ENCODE measurements around the gene AFMID.
"Not testable (repeated sequence)": the region's sequence is repeated elsewhere in the genome, so short reads cannot be mapped to it uniquely, and the experiment has no call there.

Gene AFMID

DNA sequence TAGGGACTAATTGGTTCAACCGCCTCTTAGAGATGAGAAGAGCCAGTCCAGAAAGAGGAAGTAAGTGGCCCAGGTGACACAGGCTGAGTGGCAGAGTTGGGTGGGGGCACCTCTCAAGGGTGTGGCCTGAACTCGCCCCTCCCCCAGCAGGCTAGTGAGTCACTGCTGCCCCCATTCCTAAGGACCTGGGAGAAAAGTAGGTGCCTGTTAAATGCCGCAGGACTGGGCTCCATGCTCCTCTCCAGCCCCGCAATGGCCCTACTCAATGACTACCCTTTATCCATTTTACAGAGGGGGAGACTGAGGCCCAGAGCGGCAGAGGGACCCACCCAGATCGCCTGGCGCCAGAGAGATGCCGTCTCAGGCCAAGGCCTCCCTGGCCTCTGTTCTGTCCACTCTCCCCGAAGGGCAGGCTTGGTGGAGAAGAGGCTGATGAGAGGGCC, 52.3 kb downstream of the AFMID start:
- DNase-seq, result no peak

DNA sequence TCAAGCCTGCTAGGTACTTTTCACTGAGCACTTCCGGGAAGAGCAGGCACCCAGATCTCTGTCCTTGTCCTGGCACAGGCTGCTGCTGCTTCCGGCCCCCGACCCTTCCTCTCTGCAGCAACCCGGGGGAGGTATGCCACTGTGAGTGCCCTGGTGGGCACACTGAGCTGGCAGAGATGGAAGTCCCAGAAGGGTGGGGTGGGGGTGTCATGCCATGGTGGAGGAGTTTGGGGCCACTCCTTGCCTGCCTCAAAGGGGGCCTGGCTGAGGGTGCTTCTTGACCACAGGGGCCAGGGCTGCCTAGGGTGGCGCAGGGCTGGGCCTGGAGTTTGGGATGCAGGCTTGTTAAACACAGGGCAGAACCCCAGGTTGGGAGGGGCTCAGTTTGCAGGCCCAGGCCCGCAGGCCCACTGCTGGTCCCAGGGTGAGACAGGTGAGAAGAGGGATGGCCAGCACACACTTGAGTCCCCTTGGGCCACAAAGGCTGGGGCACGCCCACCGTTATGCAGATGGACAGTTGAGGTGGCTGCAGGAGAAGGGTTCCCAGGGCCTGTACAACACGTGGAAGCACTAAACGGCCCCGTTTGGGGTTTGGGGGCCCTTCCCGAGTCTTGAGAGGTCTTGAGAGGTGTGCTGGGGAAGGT, 53.0 kb downstream of the AFMID start:
- no peak for DNase-seq

DNA sequence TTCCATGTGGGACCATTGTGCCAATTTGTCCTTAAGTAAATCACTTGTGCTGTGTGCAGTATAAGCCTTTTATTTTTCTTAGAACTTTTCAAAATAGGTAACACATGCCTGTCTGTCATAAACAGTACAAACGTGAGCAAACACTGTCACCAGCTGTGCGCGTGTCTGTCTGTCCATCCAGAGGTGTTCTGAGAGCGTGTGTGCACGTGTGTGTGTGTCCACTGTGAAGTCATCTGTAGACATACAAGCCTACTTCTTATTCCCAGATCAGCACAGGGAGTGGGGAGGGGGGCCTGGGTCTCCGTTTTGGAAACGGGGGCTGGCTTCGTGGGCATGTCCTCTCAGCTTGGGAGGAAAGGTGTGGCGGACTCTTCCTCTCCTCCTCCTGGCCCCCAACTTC, 53.7 kb downstream of the AFMID start:
- DNase-seq, result no peak

DNA sequence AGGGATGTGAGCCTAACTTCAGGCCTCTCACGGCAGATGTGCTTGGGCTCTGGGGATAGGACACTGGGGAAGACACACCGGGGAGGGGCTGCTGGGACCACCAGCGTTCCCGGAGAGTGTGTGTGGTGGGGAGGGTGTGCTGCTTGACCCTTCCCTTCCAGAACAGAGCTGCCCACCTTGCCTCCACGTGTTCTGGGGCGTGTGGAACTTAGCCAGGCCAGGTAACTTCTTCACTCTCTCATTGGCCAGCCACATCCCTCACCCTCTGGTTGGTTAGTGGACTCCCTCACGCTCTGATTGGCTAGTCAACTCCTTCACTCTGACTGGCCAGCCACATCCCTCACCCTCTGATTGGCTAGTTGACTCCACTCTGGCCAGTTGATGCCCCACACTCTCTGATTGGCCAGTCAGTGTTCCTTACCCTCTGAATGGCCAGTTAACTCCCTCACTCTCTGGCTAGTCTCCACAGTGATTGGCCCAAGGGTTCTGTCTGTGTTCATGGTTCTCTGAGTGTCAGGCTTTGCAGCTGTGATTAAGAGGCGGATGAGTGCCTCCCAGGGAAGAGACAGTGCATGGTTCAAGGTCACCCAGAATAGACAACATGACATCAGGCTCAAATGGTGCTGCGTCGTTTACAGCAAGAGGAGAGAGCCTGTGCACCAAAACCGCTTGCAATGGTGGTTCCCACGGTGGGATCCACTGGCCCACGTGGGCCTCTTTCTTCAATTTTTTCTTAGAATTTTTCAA, 54.3 kb downstream of the AFMID start:
- no peak for DNase-seq

DNA sequence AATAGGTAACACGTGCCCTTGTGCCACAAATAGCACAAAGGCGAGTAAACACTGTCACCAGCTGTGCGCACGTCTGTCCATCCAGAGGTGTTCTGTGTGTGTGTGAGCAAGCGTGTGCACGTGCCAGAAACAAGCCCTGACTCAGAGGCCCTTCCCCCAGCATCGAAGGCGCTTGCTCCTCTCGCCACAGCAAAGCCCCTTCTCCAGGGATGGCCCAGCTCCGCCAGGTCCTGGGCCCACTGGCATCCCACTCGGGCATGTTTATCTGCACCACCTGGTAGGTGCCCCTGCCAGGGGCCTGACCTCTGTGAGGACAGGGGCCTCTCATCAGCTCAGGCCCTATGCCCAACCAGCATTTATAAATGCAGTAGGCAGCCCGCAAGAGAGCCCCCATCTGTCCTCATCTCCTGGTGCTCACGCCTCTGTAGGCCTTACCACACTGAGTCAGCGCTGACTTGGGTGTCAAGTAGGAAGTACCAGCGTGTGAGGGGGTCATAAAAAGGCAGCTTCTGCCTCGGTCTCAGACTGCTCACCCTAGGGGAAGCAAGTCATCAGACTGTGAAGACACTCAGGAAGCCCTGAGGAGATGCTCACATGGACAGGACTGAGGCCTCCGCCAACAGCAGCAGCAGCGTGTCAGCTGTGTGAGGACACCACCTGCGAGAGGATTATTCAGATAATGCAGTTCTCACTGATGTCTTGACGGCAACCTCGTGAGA, 55.0 kb downstream of the AFMID start:
- DNase-seq, result no peak

DNA sequence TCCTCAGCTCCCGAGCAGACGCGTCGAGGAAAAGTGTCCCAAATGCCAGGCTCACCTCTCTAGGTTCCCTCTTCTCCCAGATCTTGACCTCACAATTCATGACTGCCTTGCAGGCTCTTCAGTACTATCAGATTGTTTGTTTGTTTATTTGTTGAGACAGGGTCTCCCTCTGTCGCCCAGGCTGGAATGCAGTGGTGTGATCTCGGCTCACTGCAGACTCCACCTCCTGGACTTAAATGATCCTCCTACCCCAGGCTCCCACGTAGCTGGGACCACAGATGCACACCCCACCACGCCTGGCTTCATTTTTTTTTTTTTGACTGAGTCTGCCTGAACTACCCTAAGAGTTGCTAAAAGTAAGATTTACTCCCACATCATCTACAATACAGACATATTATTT, 60.1 kb downstream of the AFMID start:
- DNase-seq, result no peak

DNA sequence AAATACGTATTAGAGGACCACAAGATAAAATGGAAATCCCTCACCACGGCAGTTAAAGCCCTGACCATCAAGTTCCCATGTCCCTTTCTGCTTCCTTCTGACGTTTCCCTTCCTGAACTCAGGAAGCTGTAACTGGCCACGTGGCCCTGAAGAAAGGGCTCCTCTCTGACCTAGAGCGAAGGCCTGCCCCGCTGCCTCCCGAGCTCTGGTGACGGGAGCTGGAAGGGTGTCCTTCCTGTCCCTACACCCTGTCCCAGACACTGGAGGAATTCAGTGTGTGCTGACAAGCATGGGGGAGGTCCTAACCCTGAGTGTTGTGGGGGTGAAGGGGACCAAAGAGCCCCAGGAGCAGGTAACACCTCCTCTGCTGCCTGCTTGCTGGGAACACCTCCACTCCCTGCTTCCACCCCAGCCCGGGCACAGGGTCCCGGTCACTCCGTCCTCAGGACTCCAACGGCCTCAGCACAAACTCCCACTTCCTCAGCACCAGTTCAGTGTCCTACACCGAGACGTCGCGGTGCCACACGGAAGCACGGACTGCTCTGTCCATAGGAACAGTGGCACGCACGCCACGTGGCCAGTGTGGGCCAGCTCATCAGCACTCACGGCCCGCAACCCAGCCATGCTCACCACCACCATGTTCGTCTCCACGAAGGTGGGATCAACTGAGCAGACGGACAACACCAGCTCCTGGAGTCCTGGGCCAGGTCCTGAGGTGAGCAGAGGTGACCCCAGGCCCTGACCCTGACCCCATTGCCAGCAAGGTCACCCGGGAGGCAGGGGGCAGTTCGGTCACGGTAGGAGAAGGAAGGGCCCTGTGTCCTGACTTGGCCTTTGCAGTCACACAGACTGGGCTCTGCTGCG, 61.1 kb downstream of the AFMID start:
- no peak for DNase-seq

DNA sequence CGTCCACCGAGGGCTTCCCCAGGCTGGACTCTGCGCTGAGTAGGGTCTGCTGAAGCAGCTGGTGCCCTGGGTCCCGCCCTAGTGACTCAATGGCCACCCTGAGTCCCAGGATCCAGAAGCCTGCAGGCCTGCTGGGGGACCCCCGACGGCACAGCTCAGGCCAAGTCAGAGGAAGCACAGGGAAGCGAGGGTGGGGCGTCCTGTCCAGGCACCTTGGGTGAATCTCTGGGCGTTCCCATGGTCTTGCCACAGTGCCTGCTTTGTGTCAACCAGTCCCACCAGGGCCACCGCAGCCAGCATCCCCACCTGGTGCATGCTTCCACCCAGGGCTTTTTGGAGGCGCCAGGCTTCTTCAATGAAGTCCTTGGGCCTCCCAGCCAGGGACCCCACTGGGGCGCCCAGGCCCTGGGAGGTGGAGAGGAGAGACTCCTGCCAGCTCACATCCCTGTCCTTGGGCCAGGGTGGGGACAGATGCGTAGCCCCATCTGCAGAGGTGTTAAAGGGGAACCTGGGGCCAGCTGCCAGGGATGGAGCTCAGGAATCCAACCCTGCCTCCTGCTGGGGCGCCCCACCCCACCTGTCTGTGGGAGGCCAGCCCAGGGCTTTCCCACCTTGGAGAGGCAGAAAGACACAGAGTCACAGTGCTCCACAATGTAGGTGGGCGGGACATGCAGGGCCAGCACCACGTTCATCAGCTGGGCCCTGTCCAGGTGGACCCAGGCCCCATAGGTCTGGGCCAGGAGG, 62.1 kb downstream of the AFMID start:
- DNase-seq, result no peak

DNA sequence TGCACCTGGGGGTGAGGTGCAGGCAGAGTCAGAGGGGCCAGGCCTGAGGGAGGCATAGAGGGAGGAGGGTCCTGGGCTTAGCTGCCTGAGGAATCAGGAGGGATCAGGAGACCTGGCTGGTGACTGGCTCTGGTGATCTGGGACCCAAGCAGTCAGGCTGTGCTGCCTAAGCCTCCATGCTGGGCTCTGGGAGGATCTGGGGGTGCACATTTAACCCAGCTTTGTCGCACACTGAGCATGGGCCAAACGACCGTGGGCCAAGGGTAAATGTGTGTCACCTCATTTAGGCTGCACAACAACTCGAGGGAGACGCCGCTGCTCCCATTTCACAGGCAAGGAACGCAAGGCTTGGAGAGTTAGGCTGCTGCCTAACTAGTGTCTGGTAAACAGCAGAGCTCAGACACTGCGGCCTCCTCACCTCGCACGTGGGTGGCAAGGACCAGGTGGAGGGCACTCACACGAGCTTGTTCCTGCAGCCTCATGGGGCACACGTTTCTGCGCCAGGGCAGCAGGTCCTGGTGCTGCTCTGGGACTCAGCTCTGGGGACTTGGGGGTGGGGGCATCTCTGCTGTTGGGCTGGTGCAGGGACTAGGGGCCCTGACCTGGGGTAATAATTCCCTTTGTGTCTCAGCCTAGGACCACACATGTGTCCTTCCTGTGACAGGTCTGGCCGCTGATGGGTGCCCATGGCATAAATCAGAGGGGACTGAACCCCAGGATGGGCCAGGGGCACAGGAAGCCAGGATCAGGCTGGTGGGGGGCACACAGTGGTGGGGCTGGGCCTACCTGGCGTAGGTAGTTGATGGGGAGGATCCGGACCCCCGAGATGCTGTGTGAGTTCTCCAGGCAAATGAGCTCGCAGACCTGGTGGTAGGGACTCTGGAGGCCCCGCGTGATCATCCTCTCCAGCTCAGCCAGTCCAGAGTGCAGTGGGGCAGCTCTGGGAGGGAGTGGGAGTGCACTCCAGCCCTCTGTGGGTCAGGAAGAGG, 63.0 kb downstream of the AFMID start:
- no peak for DNase-seq

DNA sequence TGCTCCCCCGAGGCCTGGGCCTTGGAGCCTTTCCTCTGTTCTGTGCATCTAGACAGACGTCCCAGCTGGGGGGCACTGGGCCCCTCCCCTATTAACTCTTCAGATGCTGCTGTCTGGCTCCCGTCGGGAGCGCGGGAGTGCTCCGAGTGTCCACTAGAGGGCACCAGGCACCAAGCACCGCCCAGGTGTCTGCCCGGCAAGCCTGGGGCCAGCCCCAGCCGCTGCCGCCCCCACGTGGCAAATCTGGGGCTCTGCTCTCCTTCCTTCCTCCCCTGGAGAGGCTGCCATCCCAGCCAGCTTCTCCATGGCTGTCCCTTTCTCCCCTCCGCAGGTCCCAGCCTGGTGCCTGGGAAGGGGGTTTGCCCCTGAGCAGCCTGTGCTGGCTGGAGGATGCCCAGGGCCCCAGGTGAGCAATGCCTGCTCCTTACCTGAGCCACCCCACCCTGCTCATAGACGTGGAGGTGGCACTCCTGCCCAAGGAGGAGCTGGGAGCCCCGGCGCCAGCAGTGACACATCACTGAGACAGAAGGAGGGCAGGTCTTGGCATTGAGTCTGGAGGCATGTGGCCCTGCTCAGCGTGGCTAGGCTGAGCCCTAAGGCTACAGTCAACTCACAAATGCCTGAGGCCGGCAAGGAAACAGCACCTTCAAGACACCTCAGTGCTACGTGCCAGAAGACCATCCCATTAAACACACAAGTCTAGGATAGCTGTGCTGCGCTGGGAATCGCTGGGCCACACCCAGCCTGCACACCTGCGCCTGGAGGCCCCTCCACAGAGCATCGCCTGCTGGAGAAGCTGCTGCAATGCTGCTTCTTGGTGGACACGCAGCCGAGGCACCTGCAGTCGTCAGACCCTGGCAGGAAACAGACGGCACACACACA, 64.0 kb downstream of the AFMID start:
- peak; percentile 79 to 82 for DNase-seq

DNA sequence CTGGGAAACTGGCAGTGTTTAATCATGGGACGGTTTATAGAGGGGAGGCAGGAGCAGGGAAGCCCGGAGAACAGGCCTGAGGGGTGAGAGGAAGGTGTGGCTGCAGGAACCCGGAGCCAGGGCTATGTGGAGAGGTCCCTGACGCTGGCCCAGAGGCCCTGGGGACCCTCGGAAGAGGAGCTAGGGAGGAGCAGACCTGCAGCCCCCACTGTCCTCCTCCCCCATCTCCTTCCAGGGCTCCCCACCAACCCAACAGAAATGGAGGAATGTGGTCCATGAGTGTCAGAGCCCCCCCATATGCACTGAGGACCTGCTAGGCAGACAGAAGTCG, 64.6 kb downstream of the AFMID start:
- no peak for DNase-seq

DNA sequence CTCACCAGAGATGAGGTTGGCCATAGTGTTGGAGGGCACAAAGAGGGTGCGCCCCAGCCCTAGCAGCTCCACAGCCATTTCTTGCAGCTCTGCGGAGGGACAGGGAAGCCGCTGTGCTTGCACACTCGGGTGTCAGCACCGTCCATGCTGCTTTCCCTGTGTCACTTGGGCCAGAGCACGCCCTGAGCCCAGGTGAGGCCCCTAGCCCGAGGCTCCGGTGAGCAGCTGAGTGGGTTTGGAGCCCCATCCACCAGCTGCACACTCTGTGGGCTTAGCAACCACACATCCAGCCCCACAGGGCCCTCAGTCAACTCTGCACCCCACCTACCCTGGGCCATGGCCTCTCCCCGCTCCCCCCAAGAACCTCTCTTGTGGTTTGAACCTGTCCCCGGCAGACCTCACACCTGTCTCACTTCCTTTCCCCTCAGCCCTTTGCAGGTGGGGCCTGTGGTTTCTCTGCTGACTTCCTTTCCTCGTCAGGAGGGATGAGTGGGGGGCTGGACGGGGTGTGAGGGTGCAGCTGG, 65.0 kb downstream of the AFMID start:
- DNase-seq, result peak in 1 of 2 experiments; percentile 59

DNA sequence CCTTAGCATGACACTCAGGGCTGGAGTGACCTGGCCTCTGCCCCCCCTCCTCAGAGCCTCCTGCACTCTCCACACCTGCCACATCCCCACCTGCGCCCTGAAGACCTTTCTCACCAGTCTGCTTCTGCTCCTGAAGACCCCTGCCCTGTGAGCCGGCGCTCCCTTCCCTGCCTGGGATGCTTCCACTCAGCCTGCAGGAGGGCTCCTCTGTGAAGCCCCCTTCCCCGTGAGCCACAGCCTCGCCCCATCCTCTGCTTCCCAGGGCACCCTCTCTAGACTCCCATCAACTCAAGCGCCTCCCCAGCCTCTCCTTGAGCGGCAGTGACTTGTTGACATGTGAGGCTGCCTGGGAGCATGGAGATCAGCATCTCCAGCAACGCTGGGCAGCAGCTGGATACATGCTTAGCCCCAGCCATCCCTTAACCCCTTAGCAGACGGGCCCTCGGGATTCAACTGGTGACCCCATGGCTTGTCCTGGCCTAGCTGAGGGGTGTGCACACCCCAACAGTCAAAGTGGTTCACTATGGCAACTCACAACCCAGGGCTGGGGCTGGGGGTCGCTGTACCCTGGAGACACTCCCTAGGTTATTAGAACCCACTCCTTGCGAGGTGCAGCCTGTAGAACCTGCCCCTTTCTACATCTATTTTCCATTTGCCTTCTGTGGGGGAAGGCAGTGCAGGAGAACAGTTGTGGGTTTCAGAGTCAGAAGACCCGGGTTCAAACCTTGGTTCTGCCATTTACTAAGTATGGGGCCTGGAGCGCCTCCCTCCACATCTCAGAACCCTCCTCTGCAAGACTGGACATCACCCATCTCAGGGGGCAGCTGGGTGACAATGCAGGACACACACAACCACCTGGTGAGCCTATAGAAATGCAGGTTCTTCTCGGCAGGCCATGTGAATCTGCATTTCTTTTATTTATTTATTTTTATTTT, 65.8 kb downstream of the AFMID start:
- DNase-seq, result no peak

DNA sequence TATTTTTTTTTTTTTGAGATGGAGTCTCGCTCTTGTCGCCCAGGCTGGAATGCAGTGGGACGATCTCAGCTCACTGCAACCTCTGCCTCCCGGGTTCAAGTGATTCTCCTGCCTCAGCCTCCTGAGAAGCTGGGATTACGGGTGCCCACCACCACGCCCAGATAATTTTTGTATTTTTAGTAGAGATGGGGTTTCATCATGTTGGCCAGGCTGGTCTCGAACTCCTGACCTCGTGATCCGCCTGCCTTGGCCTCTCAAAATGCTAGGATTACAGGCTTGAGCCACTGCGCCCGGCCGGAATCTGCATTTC, 66.4 kb downstream of the AFMID start:
- DNase-seq, result not testable (repeated sequence)

DNA sequence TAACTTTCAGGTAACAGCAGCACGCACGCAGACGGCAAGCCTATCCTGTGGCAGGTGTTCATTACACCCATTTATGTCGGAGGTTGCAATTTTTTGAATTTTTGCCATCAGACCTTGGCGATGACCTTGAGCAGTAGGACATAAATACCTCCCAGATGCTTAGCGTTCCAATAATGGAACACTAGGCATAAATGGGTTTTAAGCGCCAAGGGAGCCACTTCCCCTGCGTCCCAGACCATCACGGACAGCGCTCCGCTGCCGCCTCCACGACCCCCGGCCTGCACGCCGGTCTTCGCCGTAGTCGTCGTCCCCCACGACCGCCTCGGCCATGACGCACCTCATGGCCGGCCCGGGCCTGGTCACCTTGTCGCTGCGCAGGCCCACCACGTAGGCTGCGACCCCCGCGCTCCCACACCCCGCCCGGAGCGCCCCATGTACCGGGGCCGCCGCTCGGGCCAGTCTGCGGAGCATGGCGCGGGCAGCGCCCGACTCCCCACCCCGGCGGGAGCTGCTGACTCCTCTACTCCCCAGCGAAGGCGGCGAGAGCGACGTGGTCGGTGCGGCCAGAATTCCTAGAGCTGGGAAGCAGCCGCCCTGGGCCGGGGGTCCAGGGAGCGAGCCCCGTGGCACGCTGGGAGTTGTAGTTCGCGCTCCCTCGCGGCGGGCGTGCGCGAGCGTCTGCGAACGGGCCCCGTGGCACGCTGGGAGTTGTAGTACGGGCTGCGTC, 66.9 kb downstream of the AFMID start:
- peak; percentile 79 to 83 for DNase-seq

DNA sequence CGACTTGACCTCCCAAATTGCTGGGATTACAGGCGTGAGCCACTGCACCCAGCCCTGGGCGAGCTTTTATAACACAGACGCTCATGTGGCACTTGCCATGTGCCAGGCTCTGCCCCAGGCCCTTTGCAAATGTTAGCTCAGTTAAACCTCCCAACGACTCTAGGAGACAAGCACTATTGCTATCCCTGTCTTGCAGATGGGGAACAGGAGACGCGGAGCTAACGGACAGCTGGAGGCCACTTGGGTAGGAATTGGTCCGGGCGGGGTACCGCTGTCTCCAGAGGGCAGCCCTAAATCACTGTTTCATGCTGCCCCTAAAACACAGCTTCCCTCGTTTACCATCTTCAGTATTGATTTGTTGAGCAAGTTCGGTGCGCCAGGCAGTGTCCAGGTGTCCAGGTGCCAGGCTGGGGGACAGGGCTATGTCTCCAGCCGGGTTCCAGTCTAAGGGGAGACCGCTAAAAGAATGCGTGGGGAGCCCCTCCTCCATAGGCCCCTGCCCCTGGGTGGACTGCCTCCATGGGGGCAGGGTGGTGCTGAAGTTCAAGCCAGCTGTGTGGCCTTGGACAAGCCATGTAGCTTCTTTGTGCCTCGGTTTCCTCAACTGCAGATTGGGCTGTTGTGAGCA, 68.0 kb downstream of the AFMID start:
- DNase-seq, result no peak

DNA sequence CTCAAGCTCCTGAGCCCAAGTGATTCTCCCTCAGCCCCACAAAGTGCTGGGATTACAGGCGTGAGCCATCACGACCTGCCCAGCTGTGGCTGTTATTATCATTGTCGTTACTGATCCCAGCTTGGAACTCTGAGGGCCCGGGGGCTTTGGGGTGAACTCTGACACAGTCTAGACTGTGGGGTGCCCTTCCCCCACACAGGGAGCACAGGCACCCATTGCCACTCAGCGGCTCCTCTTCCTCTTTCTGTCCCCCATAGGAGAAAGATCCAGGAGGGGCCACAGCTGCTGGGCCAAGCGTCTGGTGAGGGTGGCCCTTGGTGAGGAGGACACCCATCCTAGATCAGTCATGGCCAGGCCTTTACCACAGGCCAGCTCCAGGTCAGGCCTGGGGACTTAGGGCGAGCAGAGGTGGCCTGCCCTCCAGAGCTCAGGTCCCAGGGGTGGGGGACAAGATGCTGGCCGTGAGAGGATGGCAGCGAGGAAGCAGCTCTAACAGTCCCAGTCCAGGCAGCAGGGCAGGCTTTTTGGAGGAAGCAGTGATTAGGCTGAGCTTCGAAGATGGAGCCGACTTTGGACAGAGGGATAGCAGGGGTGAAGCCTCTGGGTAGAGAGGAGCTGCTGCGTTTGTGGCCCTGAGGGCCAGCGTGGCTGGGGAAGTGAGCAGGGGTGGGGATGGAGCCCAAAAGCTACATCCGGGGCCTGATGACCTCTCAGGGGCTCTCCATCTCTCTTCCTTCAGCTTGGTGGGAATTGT, 69.0 kb downstream of the AFMID start:
- no peak for DNase-seq
